GM18517 (cell line): ENCODE data around the gene PLCH1.
"Not testable (repeated sequence)": the region's sequence is repeated elsewhere in the genome, so short reads cannot be mapped to it uniquely, and the experiment has no call there.

Experiments used
- ATAC-seq: cut with Tn5 transposase; IDR thresholded peaks from one replicate; pipeline ENCODE4 v1.9.1; 2021; ENCODE audit warnings: mild to moderate bottlenecking, moderate library complexity; ENCODE audit not compliant: unreplicated experiment

The PLCH1 gene

GRCh38 chr3:155425396-155425795 lies 319.5 kb downstream of the PLCH1 start:
- no peak for ATAC-seq

GRCh38 chr3:155424323-155424710 lies 320.6 kb downstream of the PLCH1 start:
- ATAC-seq: no peak

- no peak for ATAC-seq
Observed at GRCh38 chr3:155423526-155424322, 321.1 kb downstream of the PLCH1 start.

DNA sequence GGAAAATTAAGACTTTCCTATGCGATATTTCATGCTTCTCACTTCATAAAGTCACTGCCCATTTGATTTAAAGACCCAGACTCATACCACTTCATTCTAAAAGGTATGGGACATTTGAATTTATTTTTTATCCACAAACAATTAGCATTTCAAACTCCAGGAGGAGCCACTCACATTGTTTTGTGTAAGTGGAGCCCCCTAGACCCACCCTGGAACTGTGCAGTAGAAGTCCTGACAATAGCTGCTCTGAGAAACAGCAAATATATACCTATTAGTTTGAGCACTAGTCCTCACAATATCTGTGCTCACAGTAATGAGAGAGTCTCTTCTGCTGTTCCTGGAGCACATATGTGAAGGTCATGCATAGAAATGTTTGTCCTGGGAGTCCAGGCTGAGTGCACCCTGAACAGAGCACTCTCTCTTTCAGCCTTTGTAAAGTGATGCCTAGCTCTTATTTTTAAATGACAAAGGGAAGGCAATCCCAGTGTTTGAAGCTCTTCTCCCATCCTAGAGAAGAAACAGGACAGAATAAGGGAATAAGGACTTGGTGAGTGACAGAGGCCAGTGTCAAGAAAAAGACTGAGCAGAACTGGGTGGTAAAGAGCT lies 323.9 kb downstream of the PLCH1 start:
- no peak for ATAC-seq

DNA sequence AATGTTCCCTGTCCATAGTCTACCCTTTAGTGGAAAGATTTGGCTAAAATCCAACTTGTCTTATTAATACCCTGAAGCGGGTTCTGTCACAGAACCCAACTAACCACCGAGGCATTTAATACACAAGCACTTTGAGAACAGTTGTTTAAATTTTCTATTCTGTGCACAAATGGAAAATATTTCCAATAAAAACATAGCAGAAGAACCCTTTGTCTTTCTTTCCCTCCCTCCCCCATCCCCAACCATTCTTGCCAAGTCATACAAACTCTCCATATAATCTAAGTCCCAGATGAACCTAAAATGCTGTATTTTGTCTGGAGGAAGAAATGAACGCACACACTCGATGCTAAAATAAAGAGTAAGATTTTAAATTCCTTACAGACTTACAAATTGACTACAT lies 324.5 kb downstream of the PLCH1 start:
- ATAC-seq: no peak

DNA sequence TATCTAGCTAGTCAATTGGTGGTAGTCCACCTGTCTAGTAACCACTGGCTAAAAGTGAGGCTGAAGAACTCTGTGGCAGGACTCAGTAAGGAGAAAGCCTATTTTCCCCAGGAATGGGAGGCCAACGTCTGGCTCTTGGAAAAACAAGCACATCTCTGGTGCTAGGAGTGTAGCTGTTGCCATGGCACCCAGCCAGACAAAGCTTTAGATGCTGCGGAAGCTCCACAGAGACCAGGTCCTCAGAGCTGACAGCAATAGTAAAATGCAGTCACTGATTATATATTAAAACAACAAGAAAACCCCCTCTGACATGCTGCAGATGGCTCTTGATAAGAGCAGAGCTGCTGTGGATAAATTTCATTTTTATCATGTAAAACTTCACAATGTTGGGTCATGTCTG lies 326.5 kb downstream of the PLCH1 start:
- no peak for ATAC-seq

GRCh38 chr3:155417119-155417517 lies 327.8 kb downstream of the PLCH1 start:
- ATAC-seq: no peak

DNA sequence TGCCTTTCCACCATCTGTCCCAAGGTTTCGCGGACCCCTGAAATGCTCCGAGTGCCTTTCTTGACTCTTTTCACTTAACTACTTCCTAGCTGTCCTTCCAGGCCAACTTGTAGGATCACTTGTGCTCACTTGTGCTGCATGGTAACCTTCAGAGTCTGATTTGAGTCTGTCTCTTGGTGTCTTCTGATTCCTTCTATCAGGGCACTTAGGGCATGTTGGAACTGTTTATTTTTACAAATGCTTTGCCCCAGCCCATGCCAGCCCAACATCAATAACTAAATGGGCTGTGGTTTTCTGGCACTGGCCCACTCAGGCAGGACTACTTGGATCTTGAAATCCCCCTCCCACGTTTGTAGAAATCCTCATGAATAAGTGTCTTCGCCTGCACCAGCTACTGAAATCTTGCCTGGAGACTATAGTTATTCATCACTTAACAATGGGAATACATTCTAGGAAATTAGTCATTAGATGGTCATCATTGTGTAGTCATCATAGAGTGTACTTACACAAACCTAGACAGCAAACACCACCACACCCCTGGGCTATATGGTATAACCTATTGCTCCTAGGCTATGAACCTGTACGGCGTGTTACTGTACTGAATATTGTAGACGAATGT lies 328.3 kb downstream of the PLCH1 start:
- no peak for ATAC-seq

DNA sequence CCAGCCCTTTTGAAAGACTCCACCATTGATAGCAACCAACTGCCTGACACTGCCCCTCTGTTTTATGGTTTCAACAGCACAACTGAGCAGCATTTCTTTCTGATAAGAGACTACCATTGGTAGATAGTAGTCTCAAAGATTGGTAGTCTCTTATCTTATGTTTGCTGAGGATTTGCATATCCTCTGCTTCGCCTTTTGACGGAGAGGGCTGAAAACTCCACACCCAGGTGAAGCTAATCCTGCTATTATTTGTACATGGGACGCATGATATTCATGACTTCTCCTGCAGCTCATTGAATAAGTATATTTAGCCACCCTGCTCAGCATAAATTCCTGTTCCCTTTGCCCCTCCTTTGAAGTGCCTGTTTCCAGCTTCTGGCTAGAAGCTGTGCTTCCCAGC lies 332.0 kb downstream of the PLCH1 start:
- no peak for ATAC-seq

- no peak for ATAC-seq
Observed at GRCh38 chr3:155411500-155412223, 333.2 kb downstream of the PLCH1 start.

DNA sequence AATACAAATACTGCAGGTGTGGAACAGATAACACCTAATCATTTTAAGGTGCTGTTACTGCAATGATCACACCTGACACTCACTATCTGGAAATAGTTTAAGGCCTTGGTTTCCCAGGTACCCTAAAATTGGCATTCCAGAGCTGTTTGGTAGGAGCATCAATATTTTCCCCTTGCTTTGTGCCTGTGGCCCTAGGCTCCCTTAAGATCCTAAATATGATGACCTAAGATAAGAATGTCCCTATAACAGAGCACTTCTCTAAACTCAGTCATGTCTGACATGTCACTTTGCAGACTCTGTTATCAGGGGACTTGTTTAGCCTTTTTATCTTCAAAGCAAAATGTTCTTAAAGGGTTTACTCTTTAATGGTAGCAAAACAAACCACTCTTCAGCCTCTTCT lies 335.5 kb downstream of the PLCH1 start:
- no peak for ATAC-seq

DNA sequence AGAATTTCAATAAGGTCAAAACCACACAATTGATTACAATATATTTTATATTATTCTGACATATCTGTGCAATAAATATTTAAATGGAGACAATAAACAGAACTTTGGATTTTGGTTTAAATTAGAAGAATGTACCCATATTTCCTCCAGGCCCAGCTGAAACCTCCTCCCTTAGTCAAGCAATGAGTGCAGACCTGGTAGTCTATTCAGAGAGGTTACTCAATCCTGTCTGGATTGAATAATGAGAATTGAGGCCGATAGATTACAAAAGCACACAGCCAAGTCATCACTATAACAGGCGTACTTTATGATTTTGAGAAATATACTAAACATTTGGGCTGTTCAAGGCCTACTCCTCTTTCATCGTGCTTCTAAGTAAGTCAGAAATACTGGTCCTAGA lies 336.9 kb downstream of the PLCH1 start:
- no peak for ATAC-seq

- ATAC-seq: no peak
Observed at GRCh38 chr3:155407331-155407730, 337.5 kb downstream of the PLCH1 start.

DNA sequence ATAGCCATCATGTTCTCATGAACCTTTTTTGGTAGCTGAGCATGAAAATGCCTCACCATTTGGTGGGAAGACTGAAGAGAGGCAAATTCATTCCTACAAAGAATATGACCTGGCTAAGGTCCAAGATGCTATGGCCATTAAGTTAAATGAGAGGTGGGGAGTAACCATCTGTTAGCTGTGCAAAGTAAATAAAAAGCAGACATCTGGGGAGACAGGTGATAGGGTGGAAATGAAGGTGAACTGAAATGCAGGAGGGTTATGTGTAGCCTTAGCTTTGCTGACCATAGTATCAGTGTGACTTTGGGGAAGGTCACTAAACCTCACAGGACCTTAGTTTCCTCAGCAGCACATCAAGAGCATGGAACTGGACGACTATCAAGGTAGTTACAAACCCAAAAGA lies 340.4 kb downstream of the PLCH1 start:
- no peak for ATAC-seq

GRCh38 chr3:155402656-155403055 lies 342.2 kb downstream of the PLCH1 start:
- ATAC-seq: no peak

DNA sequence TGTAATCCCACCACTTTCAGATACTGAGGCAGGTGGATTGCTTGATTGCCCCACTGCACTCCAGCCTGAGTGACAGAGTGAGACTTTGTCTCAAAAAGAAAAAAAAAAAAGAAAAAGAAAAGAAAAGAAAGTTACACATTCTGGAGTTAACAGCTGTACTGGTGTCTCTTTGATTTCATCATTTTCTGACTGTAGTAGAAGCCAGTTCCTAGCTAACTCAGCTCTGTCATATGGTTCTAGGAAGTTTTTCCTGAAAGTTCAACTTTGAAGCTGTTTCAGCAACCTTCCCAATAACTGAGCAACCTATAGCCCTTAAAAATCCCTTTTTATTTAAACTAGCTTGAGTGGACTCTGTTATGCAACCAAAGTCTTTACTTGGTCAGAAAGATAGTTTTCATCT lies 346.8 kb downstream of the PLCH1 start:
- no peak for ATAC-seq

GRCh38 chr3:155394896-155395295 lies 350.0 kb downstream of the PLCH1 start:
- ATAC-seq: not testable (repeated sequence)

- no peak for ATAC-seq
Observed at GRCh38 chr3:155394240-155394639, 350.6 kb downstream of the PLCH1 start.

GRCh38 chr3:155393316-155393715 lies 351.6 kb downstream of the PLCH1 start:
- no peak for ATAC-seq

- no peak for ATAC-seq
Observed at GRCh38 chr3:155392138-155392537, 352.7 kb downstream of the PLCH1 start.

DNA sequence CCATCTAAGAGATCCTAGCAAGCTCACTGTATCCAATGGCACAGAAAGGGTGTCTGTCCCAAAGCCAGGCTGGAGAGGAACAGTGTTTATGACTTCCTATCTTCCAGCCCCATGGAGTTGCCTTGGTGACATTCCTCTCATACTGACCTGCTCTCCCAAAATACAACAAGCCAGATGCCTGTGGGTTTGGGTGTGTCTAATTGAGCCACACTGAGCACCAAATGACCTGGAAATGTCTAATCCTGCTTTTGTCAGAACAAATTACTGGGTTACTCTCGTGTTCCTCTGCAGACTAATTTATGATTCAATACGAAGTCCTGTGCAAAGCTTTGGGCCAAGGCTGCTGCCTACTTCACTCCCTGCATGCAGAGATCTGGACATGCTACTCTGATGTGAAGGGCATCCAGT lies 353.3 kb downstream of the PLCH1 start:
- ATAC-seq: no peak

- ATAC-seq: no peak
Observed at GRCh38 chr3:155391104-155391503, 353.8 kb downstream of the PLCH1 start.
